ENCODE measurements around the gene LINC01488.
A peak's percentile ranks its signal among the peaks of the same experiment; 100 is the strongest.

The LINC01488 gene

GRCh38 chr11:69445131-69445470, 36.4 kb upstream of the LINC01488 start:
- no peak for DNase-seq

GRCh38 chr11:69446108-69446507, 35.4 kb upstream of the LINC01488 start:
- DNase-seq = no peak

DNA sequence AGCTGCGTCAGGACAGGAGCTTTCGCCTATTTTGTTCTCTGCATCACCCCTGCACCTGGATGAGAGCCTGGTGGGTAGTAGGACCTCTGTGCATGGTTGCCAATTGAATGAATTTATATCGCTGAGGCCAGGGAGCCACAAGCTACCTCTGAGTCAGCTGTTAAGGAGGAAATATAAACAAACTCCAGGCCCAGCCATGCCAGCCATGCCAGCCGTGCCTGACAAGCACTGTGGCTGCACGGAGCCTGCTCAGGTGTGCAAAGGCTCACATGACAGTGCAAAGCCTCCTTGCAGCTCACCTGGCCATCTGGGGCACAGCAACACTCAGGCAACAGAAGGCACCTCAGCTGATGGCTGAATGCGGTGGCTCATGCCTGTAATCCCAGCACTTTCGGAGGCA, 33.7 kb upstream of the LINC01488 start:
- DNase-seq = no peak

DNA sequence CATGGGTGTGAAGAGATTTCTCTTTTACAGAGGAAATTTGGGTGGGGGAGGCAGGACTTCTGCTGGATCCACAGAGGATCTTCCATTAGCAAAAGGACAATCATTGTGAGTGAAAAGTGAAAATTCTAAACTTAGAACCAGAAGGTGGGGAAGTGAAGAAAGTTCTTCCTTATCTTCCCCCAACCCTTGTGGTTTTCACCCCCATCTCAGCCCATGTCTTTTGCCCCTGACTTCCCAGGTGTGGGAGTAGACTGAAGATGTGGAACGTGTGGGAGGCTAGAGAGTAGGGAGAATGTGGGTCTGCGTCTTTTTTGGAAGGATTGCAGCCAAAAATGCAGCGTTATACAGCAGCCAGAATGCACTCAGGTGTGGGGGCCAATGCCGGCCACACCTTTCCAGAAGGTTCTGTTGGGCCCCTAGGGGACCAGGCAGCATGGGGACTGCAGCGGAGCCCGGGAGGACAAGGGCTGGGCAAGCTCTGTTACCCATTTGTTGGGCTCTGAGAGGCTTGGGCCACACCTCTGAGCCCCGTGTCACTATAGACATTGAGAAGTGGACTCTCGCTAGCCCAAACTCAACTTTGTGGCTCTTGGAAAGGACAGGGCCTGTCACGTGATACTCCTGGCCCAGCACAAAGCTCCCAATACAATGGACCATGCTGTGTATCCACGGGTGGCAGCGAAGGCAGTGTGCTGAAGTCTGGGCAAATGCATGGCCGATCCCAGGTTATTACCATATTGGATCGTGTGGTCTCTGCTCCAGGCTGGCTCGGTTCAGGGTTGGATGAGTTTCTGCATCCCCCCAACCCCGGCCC, 32.8 kb upstream of the LINC01488 start:
- no peak for DNase-seq

DNA sequence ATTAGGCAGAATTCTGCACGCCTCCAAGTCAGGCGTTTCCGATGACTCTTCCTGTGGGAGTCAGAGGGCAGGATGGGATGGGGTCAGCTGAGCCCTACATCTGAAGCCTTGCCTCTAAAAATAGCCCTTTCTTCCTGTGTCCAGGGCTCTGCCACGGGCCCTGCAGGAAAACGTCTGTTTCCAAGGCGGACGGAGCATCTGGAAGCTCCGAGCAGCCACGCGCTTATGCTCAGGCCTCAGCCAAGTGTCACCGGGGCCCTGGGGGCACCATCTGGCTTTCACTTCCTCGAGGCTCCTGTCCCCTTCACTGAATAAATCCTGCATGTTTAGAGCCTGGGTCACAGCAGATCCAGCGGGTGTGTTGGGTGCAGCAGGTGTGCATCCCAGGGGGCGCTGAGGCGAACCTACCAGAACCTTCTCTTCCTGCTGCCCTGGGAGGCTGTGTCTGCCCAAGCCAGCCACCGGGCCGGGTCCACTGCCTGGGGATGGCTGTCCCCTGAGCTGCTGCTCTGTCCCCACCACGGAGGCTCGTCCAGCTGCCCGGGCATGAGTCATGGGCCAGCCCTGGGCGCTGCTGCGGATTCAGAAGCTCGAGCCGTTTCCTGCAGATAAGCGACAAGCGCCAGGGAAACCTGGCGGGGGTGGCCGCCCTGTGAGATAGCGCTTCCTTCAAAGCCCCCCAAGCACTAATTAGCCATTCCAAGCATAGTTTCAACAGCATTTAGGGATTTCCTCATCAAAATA, 32.0 kb upstream of the LINC01488 start:
- DNase-seq = no peak

- no peak for DNase-seq
Measured at GRCh38 chr11:69450064-69450856, 31.2 kb upstream of the LINC01488 start.

- no peak for DNase-seq
Measured at GRCh38 chr11:69450857-69451220, 30.6 kb upstream of the LINC01488 start.

GRCh38 chr11:69451289-69451688, 30.2 kb upstream of the LINC01488 start:
- DNase-seq = no peak

DNA sequence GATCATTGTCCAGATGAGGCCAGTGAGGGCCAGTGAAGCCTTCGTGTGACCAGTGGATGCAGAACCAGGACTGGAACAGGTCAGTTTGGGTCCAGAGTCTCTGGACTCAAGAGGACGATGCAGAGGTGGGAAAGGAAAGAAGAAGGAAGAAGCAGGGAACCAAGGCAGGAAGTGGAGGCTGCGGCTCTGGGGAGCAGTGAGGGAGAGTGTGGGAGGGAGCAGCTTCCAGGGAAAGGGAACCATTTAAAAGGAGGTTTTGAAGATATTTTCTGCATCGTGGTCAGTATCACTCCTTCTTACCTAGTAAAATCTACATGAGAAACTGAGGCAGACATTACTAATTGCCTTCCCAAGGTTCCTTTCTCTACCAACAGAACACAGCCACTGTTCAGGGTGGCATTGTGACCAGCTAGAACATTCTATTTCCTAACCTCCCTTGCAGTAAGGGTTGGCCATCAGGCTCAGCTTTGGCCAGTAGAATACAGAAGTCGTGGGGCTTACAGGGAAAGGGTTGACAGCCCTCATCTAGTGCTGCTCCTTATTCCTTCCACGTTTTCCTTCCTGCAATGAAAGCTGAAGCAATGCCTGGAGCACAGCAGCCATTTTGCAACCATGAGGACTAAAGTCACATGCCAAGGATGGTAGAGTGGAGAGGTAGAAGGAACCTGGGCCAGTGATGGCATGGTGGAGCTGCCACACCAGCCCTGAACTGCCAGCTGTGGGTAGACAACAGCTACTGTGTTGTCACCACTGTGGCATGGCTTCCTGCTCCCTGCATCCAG, 29.1 kb upstream of the LINC01488 start:
- no peak for DNase-seq

DNA sequence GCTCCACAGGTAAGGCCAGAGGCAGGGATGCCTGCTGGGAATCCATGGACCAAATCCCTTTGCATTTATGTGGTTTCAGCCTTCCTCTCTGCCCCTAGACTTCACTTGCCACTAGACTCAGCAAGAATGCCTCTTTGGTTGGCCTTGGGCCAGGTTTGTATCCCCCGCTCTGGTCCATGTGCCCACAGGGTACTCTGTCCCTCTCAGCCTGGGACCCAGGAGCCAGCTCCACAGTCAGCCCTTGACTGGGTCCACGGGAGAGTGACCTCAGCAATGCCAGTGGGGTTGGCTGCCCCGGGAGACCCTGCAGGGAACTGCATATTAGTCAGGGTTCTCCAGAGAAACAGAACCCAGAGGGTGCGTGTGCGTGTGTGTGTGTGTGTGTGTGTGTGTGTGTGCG, 28.3 kb upstream of the LINC01488 start:
- DNase-seq = no peak

GRCh38 chr11:69454018-69454417, 27.4 kb upstream of the LINC01488 start:
- DNase-seq = no peak

- DNase-seq = no peak
Measured at GRCh38 chr11:69455969-69456368, 25.5 kb upstream of the LINC01488 start.

GRCh38 chr11:69456712-69457111, 24.8 kb upstream of the LINC01488 start:
- DNase-seq = no peak

DNA sequence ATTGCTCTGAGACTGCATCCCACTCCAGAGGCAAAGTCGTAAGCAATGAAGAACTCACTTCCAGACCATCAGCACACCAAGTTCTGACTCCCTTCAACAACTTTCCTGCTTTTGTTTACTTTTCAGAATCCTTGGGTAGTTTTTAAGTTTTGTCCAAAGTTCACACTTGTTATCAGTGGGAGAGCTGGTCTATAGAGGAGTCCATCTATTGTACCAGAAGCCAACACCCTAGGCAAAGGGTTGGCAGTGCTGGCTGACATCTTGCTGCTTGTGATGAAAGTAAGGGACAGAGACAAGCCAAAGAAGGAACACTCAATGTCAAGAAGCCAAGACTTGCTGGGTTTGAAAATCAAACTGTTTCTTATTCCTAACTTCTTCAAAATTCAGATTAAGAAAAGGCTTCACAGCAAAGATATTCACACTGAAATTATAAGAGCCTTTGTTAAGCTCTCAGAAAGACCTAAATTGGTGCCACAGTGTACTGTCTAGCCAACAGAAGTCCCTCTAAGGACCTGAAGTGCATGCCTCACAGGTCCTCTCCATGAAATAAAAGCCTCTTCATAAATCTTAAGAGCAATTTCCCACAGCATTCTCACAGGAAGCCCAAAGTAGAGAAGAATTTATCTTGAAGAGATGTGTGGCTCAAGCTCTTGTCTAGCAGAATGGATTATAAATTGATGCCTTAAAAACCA, 21.5 kb upstream of the LINC01488 start:
- DNase-seq = no peak

DNA sequence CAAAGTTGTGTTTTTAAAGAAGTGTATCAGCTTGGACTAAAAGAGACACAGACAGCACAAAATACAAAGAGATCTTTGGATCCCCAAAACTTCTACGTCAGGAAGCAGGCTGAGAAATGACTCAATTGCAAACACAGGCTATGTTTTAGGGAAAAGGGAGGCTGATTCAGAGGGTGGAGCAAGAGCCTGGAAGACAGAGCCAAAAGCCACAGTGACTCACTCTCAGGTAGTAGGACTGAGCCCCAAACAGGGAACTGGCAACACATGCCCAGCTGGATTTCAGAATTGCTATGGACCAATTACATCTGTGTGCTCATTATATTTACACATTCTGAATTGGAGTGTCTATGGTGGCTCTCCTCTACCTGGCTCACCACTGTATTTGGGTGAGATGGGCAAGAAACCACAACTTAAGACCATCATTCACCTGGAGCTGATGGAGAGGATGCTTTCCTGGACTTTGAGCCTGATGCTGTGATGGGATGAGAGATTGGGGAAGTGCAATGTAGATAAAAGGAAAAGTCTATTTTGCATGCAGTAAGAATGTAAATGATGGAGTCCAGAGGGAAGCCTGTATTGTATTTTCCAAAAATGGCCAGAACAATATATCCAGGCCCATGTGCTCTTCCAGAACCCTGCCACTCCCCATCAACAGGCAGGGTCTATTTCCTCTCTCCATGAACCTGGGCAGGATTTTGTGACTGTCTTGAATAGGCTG, 20.8 kb upstream of the LINC01488 start:
- DNase-seq = peak; percentile 81

GRCh38 chr11:69461272-69461962, 20.0 kb upstream of the LINC01488 start:
- no peak for DNase-seq

GRCh38 chr11:69462106-69462951, 19.1 kb upstream of the LINC01488 start:
- no peak for DNase-seq

DNA sequence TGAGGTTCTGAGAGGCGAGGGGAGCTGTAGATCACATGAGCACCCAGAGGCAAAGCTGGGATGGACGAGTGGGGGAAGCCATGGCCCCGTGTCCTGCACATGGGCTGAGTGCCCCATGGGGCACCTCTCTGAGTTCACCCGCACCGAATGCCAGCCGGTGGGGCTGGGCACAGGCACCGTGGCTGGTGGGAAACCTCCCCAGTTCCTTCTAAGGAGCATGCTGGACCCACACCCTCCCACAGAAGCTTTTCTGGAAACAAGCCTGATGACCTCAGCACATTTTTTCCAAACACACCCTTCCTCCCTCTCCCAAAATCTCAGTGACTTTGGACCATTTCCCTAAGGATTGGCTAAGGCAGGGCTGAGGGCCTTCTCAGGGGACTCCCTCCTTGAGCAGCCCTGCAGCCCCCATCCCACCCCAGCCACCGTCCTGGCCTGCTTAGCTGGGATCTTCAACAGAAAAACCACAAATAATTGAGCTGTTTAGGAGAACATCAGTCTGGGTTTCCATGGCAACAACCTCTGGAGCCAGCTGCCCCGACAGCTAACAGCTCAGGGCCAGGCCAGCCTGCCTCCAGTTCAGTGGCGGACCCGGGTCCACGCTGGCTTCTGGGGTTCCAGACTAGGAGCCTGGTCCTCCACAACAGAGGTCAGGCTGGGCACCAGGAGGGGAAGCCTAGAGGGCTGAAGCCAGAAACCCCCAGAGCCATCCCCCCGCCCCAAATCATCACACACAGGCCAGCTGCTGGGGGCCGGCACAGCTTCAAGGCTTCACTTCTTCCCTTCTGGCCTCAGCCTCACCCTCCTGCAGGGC, 18.1 kb upstream of the LINC01488 start:
- peak; percentile 74 for DNase-seq
